Nucleus accumbens (tissue), 56 donors: ENCODE results near the gene BSPH1.
"Not testable (repeated sequence)": the region's sequence is repeated elsewhere in the genome, so short reads cannot be mapped to it uniquely, and the experiment has no call there.

Experiments used
- DNase-seq, 56 donors: peaks; one replicate each; lab custom pipeline; 2025; lab: John Stamatoyannopoulos, UW

BSPH1 gene

GRCh38 chr19:47928581-47928980, 63.4 kb downstream of the BSPH1 start:
- not testable (repeated sequence) for DNase-seq

- not testable (repeated sequence) for DNase-seq
These were observed 71.9 kb downstream of the BSPH1 start for GRCh38 chr19:47920107-47920506.
